Stimulated activated CD8-positive, alpha-beta memory T cell treated with anti-CD3 and anti-CD28 coated beads, Interleukin-4, amount 100 ng/mL, for 4 hours (primary cell): ENCODE results near the gene SH3BP2.

Experiments
- DNase-seq, 2 donors: peaks; one replicate each; pipeline ENCODE4 v3.0.0-alpha.2; 2020; ENCODE audit warnings: low read depth in 2 of 2, low spot score in 1 of 2

The SH3BP2 gene

GRCh38 chr4:2817701-2818350 lies 24.9 kb downstream of the SH3BP2 start:
- no peak for DNase-seq

- no peak for DNase-seq
Measured at GRCh38 chr4:2818351-2818939, 25.6 kb downstream of the SH3BP2 start.

GRCh38 chr4:2819244-2820215 lies 26.6 kb downstream of the SH3BP2 start:
- DNase-seq = no peak

- no peak for DNase-seq
Measured at GRCh38 chr4:2820216-2820982, 27.5 kb downstream of the SH3BP2 start.

GRCh38 chr4:2822461-2823300 lies 29.8 kb downstream of the SH3BP2 start:
- DNase-seq = no peak

GRCh38 chr4:2823301-2823670 lies 30.4 kb downstream of the SH3BP2 start:
- DNase-seq = no peak

GRCh38 chr4:2823671-2824328 lies 30.9 kb downstream of the SH3BP2 start:
- DNase-seq = no peak

GRCh38 chr4:2824329-2824835 lies 31.5 kb downstream of the SH3BP2 start:
- no peak for DNase-seq

GRCh38 chr4:2824836-2825381 lies 32.0 kb downstream of the SH3BP2 start:
- no peak for DNase-seq

GRCh38 chr4:2825740-2826139 lies 32.9 kb downstream of the SH3BP2 start:
- no peak for DNase-seq

- no peak for DNase-seq
Measured at GRCh38 chr4:2827071-2827873, 34.4 kb downstream of the SH3BP2 start.

GRCh38 chr4:2827874-2828751 lies 35.2 kb downstream of the SH3BP2 start:
- no peak for DNase-seq

- no peak for DNase-seq
Measured at GRCh38 chr4:2828758-2829181, 35.9 kb downstream of the SH3BP2 start.

GRCh38 chr4:2829321-2829932 lies 36.5 kb downstream of the SH3BP2 start:
- no peak for DNase-seq

GRCh38 chr4:2829933-2830451 lies 37.1 kb downstream of the SH3BP2 start:
- no peak for DNase-seq

GRCh38 chr4:2830632-2831610 lies 38.0 kb downstream of the SH3BP2 start:
- no peak for DNase-seq
